Right lobe of liver (tissue), 6 donors: ENCODE data around the gene SCP2D1. TPM values are rescaled to one million over a fixed set of nuclear protein-coding genes. Genes with fewer than 3 reads are reported as not detected.

Experiments
- ATAC-seq, 4 donors: fragments of 200-7000 bp; cut with Tn5 transposase; one replicate each; pipeline ENCODE4 v1.9.1; 2020; ENCODE audit warnings: mild to moderate bottlenecking in 4 of 4, moderate library complexity in 4 of 4
- DNase-seq, 3 donors: peaks; one replicate each; pipeline ENCODE4 v3.0.0-alpha.2; 2020
- H3K27ac ChIP-seq, 3 donors: fragments of 200-600 bp; one replicate each; pipeline ENCODE4 v1.8.0; 2022
- H3K27me3 ChIP-seq, 2 donors: fragments of 200-600 bp; one replicate each; pipeline ENCODE4 v1.8.0; 2022
- H3K36me3 ChIP-seq, 4 donors: fragments of 200-600 bp; sonication (generic) in 1 of 4; one replicate each; pipeline versions ENCODE4 v1.5.1 to v1.8.0; 2017 to 2022; ENCODE audit warnings: control low read depth in 1 of 4
- H3K4me1 ChIP-seq, 4 donors: fragments of 200-600 bp; sonication (generic) in 1 of 4; one replicate each; pipeline versions ENCODE4 v1.5.1 to v1.8.0; 2017 to 2022; ENCODE audit warnings: control low read depth in 1 of 4
- H3K4me3 ChIP-seq, 3 donors: fragments of 200-600 bp; one replicate each; pipeline ENCODE4 v1.8.0; 2022
- H3K9me3 ChIP-seq, 4 donors: fragments of 200-600 bp; sonication (generic) in 1 of 4; one replicate each; pipeline versions ENCODE4 v1.5.1 to v1.8.0; 2017 to 2022; ENCODE audit warnings: control low read depth in 1 of 4
- POLR2A ChIP-seq: fragments of 450-650 bp; IDR thresholded peaks from one replicate; pipeline ENCODE4 v1.6.1; 2017; ENCODE audit warnings: antibody characterized with exemption, mild to moderate bottlenecking
- WGBS: methylation state at CpG from one replicate; pipeline ENCODE4 v1.1.6; 2018; ENCODE audit warnings: low coverage, low lambda C conversion rate; ENCODE audit not compliant: insufficient coverage; ENCODE audit errors: missing lambda C conversion rate; 5-methylcytosine and 5-hydroxymethylcytosine counted together
- intact Hi-C, 2 donors: fragments of 100-400 bp; cut with DNase I; formaldehyde crosslinking; loops; one replicate each; pipeline versions ENCODE4 v1.11.2 to v1.14.1; 2022
- total RNA-seq, 6 experiments: library from RNA; depleted of rRNA in 2 of 6; stranded (reverse); fragments of >200 nt in 2 of 6; fragmentation: NEBNext Ultra II Directional in 3 of 6; extraction: Animal tissue kit (Norgen Biotek cat#: 25700) in 3 of 6; gene quantifications; one replicate each; pipeline versions ENCODE4 v1.1.0 to v1.2.4, GENCODE V29; 2016 to 2023
- TF ChIP-seq, protein P1 (sequence below), 4 donors: fragments of 200-600 bp in 3 of 4; fragments of 450-650 bp in 1 of 4; IDR thresholded peaks; one replicate each; pipeline versions ENCODE4 v1.5.1 to v1.8.0; 2016 to 2022; ENCODE audit warnings: antibody characterized with exemption in 4 of 4, mild to moderate bottlenecking in 2 of 4
- donor health status: DM: no; HTN: yes; CAD: no.
- donor health status: DM: no; HTN: no; CAD: no.
- donor health status: DM: no; HTN: no; CAD: no.
- donor health status: DM: no; HTN: yes; CAD: no.
- donor health status: DM: no; HTN: yes; CAD: no.

SCP2D1 gene
- total RNA-seq, 6 experiments from 2014 or later: not detected

DNA sequence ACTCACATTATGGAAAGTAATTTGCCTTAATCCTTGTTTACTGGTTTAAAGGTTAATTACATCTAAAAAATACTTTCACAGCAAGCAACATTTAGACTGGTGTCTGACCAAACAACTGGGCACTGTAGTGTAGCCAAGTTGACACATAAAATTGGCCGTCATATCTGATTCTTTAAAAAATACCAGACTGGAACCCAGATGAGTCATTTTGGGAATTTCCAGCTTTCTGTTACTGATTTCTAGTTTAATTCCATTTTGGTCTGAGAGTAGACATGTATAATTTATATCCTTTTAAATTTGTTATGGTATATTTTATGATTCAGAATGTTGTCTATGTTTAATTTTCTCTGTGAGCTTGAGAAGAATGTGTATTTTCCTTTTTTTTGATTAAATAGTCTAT, 44.1 kb downstream of the SCP2D1 start:
- no peaks in the 10 kb centered on the region for H3K4me1 ChIP-seq
- 20% methylated on average over 1 of the region's 1 CpG for WGBS
- intact Hi-C loops: no loop called here

DNA sequence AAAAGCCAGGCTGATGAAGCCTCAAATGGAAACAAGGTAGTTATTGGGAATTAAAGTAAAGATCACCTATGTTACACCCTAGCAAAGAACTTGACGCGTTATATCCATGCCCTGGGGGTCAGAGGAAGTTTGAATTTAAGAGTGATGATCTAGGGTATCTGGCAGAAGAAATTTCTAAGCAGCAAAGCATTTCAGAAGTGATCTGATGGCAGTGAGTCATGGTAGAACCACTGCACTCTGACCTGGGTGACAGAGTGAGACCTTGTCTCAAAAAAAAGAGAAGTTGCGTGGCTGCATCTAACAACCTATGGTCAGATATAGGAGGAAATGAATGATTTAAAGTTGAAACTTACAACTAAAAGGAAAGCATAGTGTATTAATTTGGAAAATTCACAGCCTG, 45.2 kb downstream of the SCP2D1 start:
- Histone ChIP-seq H3K27me3 (no peaks in the 10 kb centered on the region), H3K27ac (no peak overlapping the region), H3K4me3 (no peak overlapping the region), H3K36me3 (no peaks in the 10 kb centered on the region), H3K4me1 (no peaks in the 10 kb centered on the region), H3K9me3 (no peaks in the 10 kb centered on the region)
- ATAC-seq (no peak), DNase-seq (no peak)
- TF ChIP-seq, protein P1, sequence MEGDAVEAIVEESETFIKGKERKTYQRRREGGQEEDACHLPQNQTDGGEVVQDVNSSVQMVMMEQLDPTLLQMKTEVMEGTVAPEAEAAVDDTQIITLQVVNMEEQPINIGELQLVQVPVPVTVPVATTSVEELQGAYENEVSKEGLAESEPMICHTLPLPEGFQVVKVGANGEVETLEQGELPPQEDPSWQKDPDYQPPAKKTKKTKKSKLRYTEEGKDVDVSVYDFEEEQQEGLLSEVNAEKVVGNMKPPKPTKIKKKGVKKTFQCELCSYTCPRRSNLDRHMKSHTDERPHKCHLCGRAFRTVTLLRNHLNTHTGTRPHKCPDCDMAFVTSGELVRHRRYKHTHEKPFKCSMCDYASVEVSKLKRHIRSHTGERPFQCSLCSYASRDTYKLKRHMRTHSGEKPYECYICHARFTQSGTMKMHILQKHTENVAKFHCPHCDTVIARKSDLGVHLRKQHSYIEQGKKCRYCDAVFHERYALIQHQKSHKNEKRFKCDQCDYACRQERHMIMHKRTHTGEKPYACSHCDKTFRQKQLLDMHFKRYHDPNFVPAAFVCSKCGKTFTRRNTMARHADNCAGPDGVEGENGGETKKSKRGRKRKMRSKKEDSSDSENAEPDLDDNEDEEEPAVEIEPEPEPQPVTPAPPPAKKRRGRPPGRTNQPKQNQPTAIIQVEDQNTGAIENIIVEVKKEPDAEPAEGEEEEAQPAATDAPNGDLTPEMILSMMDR (IDR thresholded peaks at IDR 0.05): no peak
- no peak for TF ChIP-seq POLR2A
- intact Hi-C loops: no loop called here
- WGBS: 62% methylated on average over 3 of the region's 3 CpGs

More for the DNA sequence above, 44.1 kb downstream of the SCP2D1 start:
- ATAC-seq: peak in 1 of 4 donors; percentile 28
- Histone ChIP-seq H3K27ac (no peak overlapping the region), H3K4me3 (no peak overlapping the region), H3K9me3 (no peaks in the 10 kb centered on the region), H3K36me3 (no peaks in the 10 kb centered on the region), H3K27me3 (no peaks in the 10 kb centered on the region)
- DNase-seq: no peak
- TF ChIP-seq, protein P1 (IDR thresholded peaks at IDR 0.05): no peak
- no peak for TF ChIP-seq POLR2A

Other genes with a start within 250 kb of the SCP2D1 start
- 100 to 1,000 TPM in 1 of 6 experiments, 10 to 100 TPM in 5; 38.5 to 104 (median 42.4) TPM for gene SMIM26, start 246.4 kb upstream of the SCP2D1 start, total RNA-seq
- gene DTD1, start 225.7 kb upstream of the SCP2D1 start, total RNA-seq: 10 to 100 TPM in 2 of 6 experiments, 1 to 10 TPM in 4; 5.4 to 21.2 (median 7.5) TPM